AG04450 (cell line): ENCODE measurements around the gene NFIB. TPM values are rescaled to one million over a fixed set of nuclear protein-coding genes. Genes with fewer than 3 reads are reported as not detected.

ENCODE experiments used
- CTCF ChIA-PET: fragments of 300-600, 350-600 bp; formaldehyde crosslinking; extraction: SDS; loops from one replicate; lab custom pipeline; 2022; ENCODE audit warnings: antibody characterized with exemption, inconsistent platforms; lab: Charles Lee
- POLR2A ChIA-PET: fragments of 350-600 bp; formaldehyde crosslinking; extraction: SDS; loops from one replicate; lab custom pipeline; 2021; ENCODE audit warnings: antibody characterized with exemption, inconsistent platforms; lab: Yijun Ruan, JAX
- DNase-seq: peaks from one replicate; pipeline ENCODE4 v3.0.0-alpha.2; 2011; ENCODE audit warnings: low read depth, low spot score
- H3K27ac ChIP-seq: one replicate; pipeline ENCODE4 v1.5.1; 2012; ENCODE audit warnings: low read depth, low read length, control low read depth
- H3K27me3 ChIP-seq: one replicate; pipeline ENCODE4 v1.6.0; 2012; ENCODE audit warnings: low read length; ENCODE audit not compliant: control insufficient read depth, insufficient read depth
- H3K4me3 ChIP-seq: 2 replicates; pipeline ENCODE4 v1.5.1; 2011; ENCODE audit warnings: mild to moderate bottlenecking, low read depth, low read length, control low read depth
- H3K9me3 ChIP-seq: 2 replicates; pipeline ENCODE4 v1.5.1; 2012; ENCODE audit warnings: low read length; ENCODE audit not compliant: control insufficient read depth, insufficient read depth
- CTCF ChIP-seq: IDR thresholded peaks from 2 replicates; pipeline ENCODE4 v1.5.1; 2011; ENCODE audit warnings: low read depth, low read length, control low read depth, inconsistent platforms
- polyA plus RNA-seq: library from polyadenylated mRNA; depleted of rRNA; stranded (reverse); fragments of >200 nt; gene quantifications from 2 replicates; pipeline ENCODE4 v1.2.3, GENCODE V29; 2011

NFIB gene
- polyA plus RNA-seq, 1 experiment = 2.2 TPM

DNA sequence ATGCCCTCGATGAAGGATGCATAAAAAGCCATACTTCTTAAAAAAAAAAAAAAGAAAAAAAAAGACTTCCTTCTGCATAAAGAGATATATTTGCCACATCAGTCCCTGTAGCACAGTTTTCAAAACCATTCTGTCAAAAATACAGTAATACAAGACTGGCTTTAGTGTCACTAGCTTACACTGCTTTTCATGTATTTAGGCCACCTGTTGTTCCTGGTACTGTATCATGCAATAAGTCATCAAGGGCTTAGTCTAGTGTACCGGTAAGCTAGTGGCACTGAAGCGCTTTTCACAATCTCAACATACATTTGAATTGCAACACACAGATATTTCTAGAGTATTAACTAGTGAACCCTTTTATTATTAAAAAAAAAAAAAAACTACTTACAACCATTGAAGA, 231.2 kb downstream of the NFIB start:
- no peak overlapping the region for H3K4me3 ChIP-seq
- POLR2A ChIA-PET = no interaction called here
- no peaks in the 10 kb centered on the region for H3K9me3 ChIP-seq
- H3K27ac ChIP-seq = no peak overlapping the region
- DNase-seq = no peak
- CTCF ChIA-PET = interaction anchor here (0.6 kb wide), 1 partner anchor 52 kb away, joined by 3 read pairs; no protein-coding TSS in a partner anchor
- no peak for TF ChIP-seq CTCF
- H3K27me3 ChIP-seq = no peaks in the 10 kb centered on the region

DNA sequence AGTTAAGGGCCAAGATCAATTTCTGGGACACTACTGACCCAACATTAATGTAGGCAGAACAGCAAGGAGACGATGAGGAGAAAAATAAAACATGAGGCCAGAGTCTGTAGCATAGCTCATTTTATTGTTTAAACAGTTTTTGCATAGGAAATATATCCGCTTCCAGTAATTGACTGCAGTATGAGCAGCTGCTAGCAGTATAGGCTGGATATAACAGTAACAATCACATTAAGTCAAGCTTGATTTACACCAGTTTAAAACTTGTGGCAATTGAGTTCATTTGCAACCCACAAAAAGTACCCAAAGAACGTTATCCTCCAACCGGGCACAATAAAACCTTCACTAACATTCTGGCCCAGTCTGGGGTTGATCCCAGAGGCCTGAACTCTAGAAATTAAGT, 232.2 kb downstream of the NFIB start:
- ChIA-PET POLR2A (no interaction called here), CTCF (interaction anchor here (0.7 to 1.2 kb wide), 2 partner anchors 12 to 854 kb away, joined by 3 to 4 read pairs; no protein-coding TSS in a partner anchor)
- Histone ChIP-seq H3K27me3 (no peaks in the 10 kb centered on the region), H3K4me3 (no peak overlapping the region), H3K9me3 (no peaks in the 10 kb centered on the region), H3K27ac (no peak overlapping the region)
- no peak for TF ChIP-seq CTCF
- DNase-seq = no peak

- Histone ChIP-seq H3K27ac (no peak overlapping the region), H3K4me3 (no peak overlapping the region), H3K27me3 (no peaks in the 10 kb centered on the region), H3K9me3 (no peaks in the 10 kb centered on the region)
- no peak for TF ChIP-seq CTCF
- no peak for DNase-seq
- ChIA-PET POLR2A (no interaction called here), CTCF (interaction anchor here (0.7 to 1.2 kb wide), 2 partner anchors 12 to 854 kb away, joined by 3 to 4 read pairs; no protein-coding TSS in a partner anchor)
Measured at GRCh38 chr9:14080959-14081542, 232.9 kb downstream of the NFIB start.

GRCh38 chr9:14079440-14079839, 234.5 kb downstream of the NFIB start:
- ChIA-PET POLR2A (no interaction called here), CTCF (no interaction called here)
- Histone ChIP-seq H3K9me3 (no peaks in the 10 kb centered on the region), H3K27ac (no peak overlapping the region), H3K4me3 (no peak overlapping the region), H3K27me3 (no peaks in the 10 kb centered on the region)
- DNase-seq = no peak
- TF ChIP-seq CTCF = no peak

- CTCF ChIA-PET = no interaction called here
- no peak for DNase-seq
- POLR2A ChIA-PET = interaction anchor here (0.6 kb wide), 1 partner anchor 11 kb away, joined by 4 read pairs; no protein-coding TSS in a partner anchor
- H3K27me3 ChIP-seq = no peaks in the 10 kb centered on the region
- no peaks in the 10 kb centered on the region for H3K9me3 ChIP-seq
- no peak for TF ChIP-seq CTCF
- no peak overlapping the region for H3K27ac ChIP-seq
- H3K4me3 ChIP-seq = no peak overlapping the region
Measured at GRCh38 chr9:14077672-14078071, 236.3 kb downstream of the NFIB start.
